SK-N-SH treated with all-trans-retinoic acid at 6 μM for 48 hours (cell line): ENCODE measurements around the gene FRAS1.

Source experiments
- ARNTL ChIP-seq: fragments of 450-650 bp; formaldehyde crosslinking; IDR thresholded peaks from 2 replicates; pipeline ENCODE4 v1.5.0; 2020; ENCODE audit warnings: low read depth, mild to moderate bottlenecking, moderate library complexity, borderline replicate concordance
- BACH2 ChIP-seq: fragments of 250-450 bp; sonication (Bioruptor Pico); IDR thresholded peaks from 2 replicates; pipeline ENCODE4 v1.9.0; 2021; ENCODE audit warnings: mild to moderate bottlenecking, borderline replicate concordance
- GLIS3 ChIP-seq: fragments of 250-450 bp; sonication (Bioruptor Pico); IDR thresholded peaks from 2 replicates; pipeline ENCODE4 v1.5.0; 2020; ENCODE audit warnings: mild to moderate bottlenecking, moderate library complexity
- RARB ChIP-seq: fragments of 250-450 bp; sonication (Bioruptor Pico); IDR thresholded peaks from 2 replicates; pipeline ENCODE4 v1.8.0; 2021; ENCODE audit warnings: mild to moderate bottlenecking, moderate library complexity
- SNAI2 ChIP-seq: fragments of 250-450 bp; sonication (Bioruptor Pico); IDR thresholded peaks from 2 replicates; pipeline ENCODE4 v1.5.0; 2020; ENCODE audit warnings: mild to moderate bottlenecking, moderate library complexity
- ZFP30 ChIP-seq: fragments of 450-650 bp; formaldehyde crosslinking; IDR thresholded peaks from 2 replicates; pipeline ENCODE4 v1.5.0; 2022; ENCODE audit warnings: mild to moderate bottlenecking, moderate library complexity
- ZNF565 ChIP-seq: fragments of 450-650 bp; formaldehyde crosslinking; conservative IDR thresholded peaks from 2 replicates; pipeline ENCODE4 v1.5.0; 2020; ENCODE audit warnings: low read depth, mild to moderate bottlenecking, moderate library complexity

DNA sequence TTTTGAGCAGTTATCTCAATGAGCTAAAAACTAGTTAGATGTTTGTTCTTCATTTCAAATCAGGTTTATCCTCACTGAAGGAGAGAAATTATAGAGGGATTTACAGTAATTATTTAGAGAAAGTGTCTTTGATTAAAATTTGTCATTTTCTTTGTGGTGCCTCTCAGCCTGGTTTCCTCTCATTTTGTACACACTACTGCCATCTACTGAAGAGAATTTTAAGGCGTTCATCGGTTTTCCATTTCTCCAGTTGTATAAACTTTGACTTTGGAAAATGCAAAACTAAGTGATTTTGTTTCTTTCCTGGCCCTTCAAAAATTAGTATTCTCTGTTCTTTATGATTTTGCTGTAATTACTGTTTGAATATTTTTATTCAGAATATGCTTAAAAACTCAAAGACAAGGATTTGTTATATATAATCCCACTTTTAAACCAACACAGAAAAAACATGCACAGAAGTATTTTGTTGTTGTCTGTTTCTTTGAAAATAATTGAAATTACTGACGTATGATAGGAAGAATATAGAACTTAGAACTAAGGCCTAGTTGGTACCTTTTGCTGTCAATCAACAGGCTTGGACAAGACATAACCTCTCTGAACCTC is 460.0 kb downstream of the FRAS1 start:
- no peak for TF ChIP-seq BACH2
- no peak for TF ChIP-seq RARB (CRISPR knock-in tag)
- TF ChIP-seq SNAI2 (CRISPR knock-in tag): no peak
- no peak for TF ChIP-seq ZNF565 (CRISPR knock-in tag)
- no peak for TF ChIP-seq ARNTL
- TF ChIP-seq ZFP30 (CRISPR knock-in tag): no peak
- no peak for TF ChIP-seq GLIS3 (CRISPR knock-in tag)
